Measurements from ENCODE around the gene NSD2. TPM values are rescaled to one million over a fixed set of nuclear protein-coding genes. Genes with fewer than 3 reads are reported as not detected.

Gene NSD2
- total and polyA plus RNA-seq, 4 experiments from 2014 or later, result 1.1 to 57.4 (median 33.2) TPM

DNA sequence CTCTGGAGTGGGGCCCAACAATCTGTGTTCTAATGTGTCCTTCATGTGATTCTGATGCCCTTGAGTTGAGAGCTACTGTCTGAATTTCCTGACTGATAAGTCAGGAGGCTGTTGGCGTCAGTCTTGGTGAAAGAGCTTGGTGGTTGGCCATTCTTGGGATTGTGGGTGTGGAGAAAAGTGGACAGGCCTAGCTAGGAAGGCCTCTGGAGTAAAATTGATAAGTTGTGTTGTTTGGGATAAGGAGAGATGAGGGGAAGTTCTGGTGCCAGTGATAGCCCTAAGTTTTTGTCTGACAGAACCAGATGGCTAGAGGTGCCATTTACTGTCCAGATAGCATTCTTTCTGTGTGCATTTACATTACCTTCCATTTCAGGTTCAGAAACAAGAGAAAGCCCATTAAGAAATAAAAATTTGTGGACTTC, 11.7 kb downstream of the NSD2 start:
- intact Hi-C loops (cut with micrococcal nuclease), result no loop called here
- ChIA-PET POLR2A (ENCODE audit: partially characterized antibody) (interaction anchor here (1.5 kb wide), 1 partner anchor 12 kb away, joined by 6 read pairs; the partner anchor contains the start of gene NSD2), CTCF (ENCODE audit: partially characterized antibody) (interaction anchor here (0.7 to 2.7 kb wide), 2 partner anchors 16 to 61 kb away, joined by 3 to 17 read pairs; no protein-coding TSS in a partner anchor)
- peaks cover 0 to 3% of the 10 kb centered on the region in 2 donors for H3K36me3 Mint-ChIP-seq
- Histone ChIP-seq H3K4me3 (ENCODE audit: low read length in 2 of 2) (no peak overlapping the region), H3K36me3 (ENCODE audit: insufficient read depth, low read length) (no peaks in the 10 kb centered on the region), H3K27me3 (ENCODE audit: insufficient read depth, low read length) (no peaks in the 10 kb centered on the region), H3K27ac (ENCODE audit: low read depth, low read length) (no peak overlapping the region), H3K9me3 (ENCODE audit: control insufficient read depth in 1 of 2, low read length in 2 of 2) (no peaks in the 10 kb centered on the region), H3K4me1 (ENCODE audit: insufficient read depth, low read length) (peaks cover 22% of the 10 kb centered on the region)
- H3K27ac Mint-ChIP-seq, result peak overlapping the region in 4 of 7 donors; percentile 18 to 53 (median 38)
- H3K27me3 Mint-ChIP-seq, result no peaks in the 10 kb centered on the region
- H3K4me1 Mint-ChIP-seq, result peaks cover 28 to 46% (median 38%) of the 10 kb centered on the region in 4 donors
- H3K4me3 Mint-ChIP-seq, result no peak overlapping the region
- DNase-seq, result no peak
- no peaks in the 10 kb centered on the region for H3K9me3 Mint-ChIP-seq

DNA sequence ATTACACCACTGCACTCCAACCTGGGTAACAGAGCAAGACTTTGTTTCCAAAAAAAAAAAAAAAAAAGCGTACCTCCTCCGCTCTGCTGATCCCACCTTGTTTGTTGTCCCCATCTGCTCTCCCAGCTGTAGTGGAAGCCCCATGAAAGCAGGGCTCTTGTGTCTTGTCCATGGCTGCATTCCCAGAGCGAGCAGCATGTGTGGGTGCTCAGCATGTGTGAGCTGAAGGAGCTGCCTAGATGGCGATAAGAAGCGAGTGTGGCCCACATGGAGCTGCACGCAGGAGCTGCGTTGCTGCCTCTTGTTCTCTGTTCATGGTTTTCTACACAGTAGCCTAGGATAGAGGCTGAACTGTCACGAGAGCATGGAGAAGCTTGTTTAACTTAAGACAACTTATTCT, 12.4 kb downstream of the NSD2 start:
- H3K27ac Mint-ChIP-seq, result peak overlapping the region in 2 of 7 donors; percentile 30 to 51

GRCh38 chr4:1885414-1885813, 14.2 kb downstream of the NSD2 start:
- no peak for DNase-seq
- ChIA-PET CTCF (ENCODE audit: partially characterized antibody) (interaction anchor here (1.3 to 6.4 kb wide), 2 partner anchors 15 to 192 kb away, joined by 3 to 57 read pairs; no protein-coding TSS in a partner anchor), POLR2A (ENCODE audit: partially characterized antibody) (no interaction called here)
- Mint-ChIP-seq H3K27me3 (no peaks in the 10 kb centered on the region), H3K4me3 (no peak overlapping the region), H3K4me1 (peaks cover 21 to 38% (median 27%) of the 10 kb centered on the region in 4 donors), H3K9me3 (no peaks in the 10 kb centered on the region), H3K27ac (peak overlapping the region in 5 of 7 donors; percentile 6 to 60 (median 53)), H3K36me3 (peaks cover 0 to 3% of the 10 kb centered on the region in 2 donors)
- Histone ChIP-seq H3K27me3 (ENCODE audit: insufficient read depth, low read length) (no peaks in the 10 kb centered on the region), H3K9me3 (ENCODE audit: control insufficient read depth in 1 of 2, low read length in 2 of 2) (no peaks in the 10 kb centered on the region), H3K27ac (ENCODE audit: low read depth, low read length) (no peak overlapping the region), H3K4me1 (ENCODE audit: insufficient read depth, low read length) (peaks cover 12% of the 10 kb centered on the region), H3K36me3 (ENCODE audit: insufficient read depth, low read length) (no peaks in the 10 kb centered on the region), H3K4me3 (ENCODE audit: low read length in 2 of 2) (no peak overlapping the region)
- intact Hi-C loops (cut with micrococcal nuclease), result no loop called here

More for the DNA sequence above, 12.4 kb downstream of the NSD2 start:
- ChIA-PET CTCF (ENCODE audit: partially characterized antibody) (interaction anchor here (0.7 to 2.7 kb wide), 2 partner anchors 15 to 61 kb away, joined by 3 to 17 read pairs; no protein-coding TSS in a partner anchor), POLR2A (ENCODE audit: partially characterized antibody) (interaction anchor here (1.5 kb wide), 1 partner anchor 13 kb away, joined by 6 read pairs; the partner anchor contains the start of gene NSD2)
- H3K27me3 ChIP-seq (ENCODE audit: insufficient read depth, low read length), result no peaks in the 10 kb centered on the region
- H3K27ac ChIP-seq (ENCODE audit: low read depth, low read length), result no peak overlapping the region
- H3K9me3 Mint-ChIP-seq, result no peaks in the 10 kb centered on the region
- H3K36me3 ChIP-seq (ENCODE audit: insufficient read depth, low read length), result no peaks in the 10 kb centered on the region
- no peaks in the 10 kb centered on the region for H3K27me3 Mint-ChIP-seq
- H3K4me1 ChIP-seq (ENCODE audit: insufficient read depth, low read length), result peaks cover 19% of the 10 kb centered on the region
- H3K36me3 Mint-ChIP-seq, result peaks cover 0 to 3% of the 10 kb centered on the region in 2 donors
- intact Hi-C loops (cut with micrococcal nuclease), result no loop called here
- H3K9me3 ChIP-seq (ENCODE audit: control insufficient read depth in 1 of 2, low read length in 2 of 2), result no peaks in the 10 kb centered on the region
- H3K4me3 Mint-ChIP-seq, result no peak overlapping the region
- peaks cover 24 to 45% (median 34%) of the 10 kb centered on the region in 4 donors for H3K4me1 Mint-ChIP-seq
- no peak for DNase-seq
- no peak overlapping the region for H3K4me3 ChIP-seq (ENCODE audit: low read length in 2 of 2)

DNA sequence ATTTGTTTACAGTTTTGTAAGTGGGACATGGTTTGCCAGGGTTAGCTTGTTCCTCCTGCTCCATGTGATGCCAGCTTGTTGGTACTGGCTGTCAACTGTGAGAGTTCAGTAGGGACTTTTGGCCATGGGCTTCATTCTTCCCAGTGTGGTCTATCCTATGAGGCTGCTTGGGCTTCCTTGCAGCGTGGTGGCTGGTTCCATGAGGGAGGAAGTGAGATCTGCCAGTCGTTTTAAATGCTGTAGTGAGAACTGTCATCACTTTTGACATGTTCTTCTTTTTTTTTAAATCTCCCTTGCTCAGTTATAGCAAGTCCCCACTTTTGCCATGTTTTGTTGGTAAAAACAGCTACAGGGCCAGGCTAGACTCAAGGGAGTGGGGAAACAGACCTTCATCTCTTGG, 15.9 kb downstream of the NSD2 start:
- no peaks in the 10 kb centered on the region for H3K9me3 ChIP-seq (ENCODE audit: control insufficient read depth in 1 of 2, low read length in 2 of 2)
- ChIA-PET CTCF (ENCODE audit: partially characterized antibody) (interaction anchor here (6.4 kb wide), 1 partner anchor 14 kb away, joined by 57 read pairs; no protein-coding TSS in a partner anchor), POLR2A (ENCODE audit: partially characterized antibody) (interaction anchor here (0.9 to 1.1 kb wide), 3 partner anchors 13 to 16 kb away, joined by 3 to 5 read pairs (median 4); partner anchors contain the start of gene NSD2)
- H3K27me3 ChIP-seq (ENCODE audit: insufficient read depth, low read length), result no peaks in the 10 kb centered on the region
- H3K4me3 ChIP-seq (ENCODE audit: low read length in 2 of 2), result no peak overlapping the region
- Mint-ChIP-seq H3K27ac (peak overlapping the region in 2 of 7 donors; percentile 46 to 70), H3K4me3 (no peak overlapping the region), H3K9me3 (no peaks in the 10 kb centered on the region), H3K27me3 (no peaks in the 10 kb centered on the region), H3K36me3 (peaks cover 0 to 5% of the 10 kb centered on the region in 2 donors), H3K4me1 (peaks cover 16 to 28% (median 21%) of the 10 kb centered on the region in 4 donors)
- intact Hi-C loops (cut with micrococcal nuclease), result no loop called here
- no peak for DNase-seq
- no peak overlapping the region for H3K27ac ChIP-seq (ENCODE audit: low read depth, low read length)
- H3K36me3 ChIP-seq (ENCODE audit: insufficient read depth, low read length), result no peaks in the 10 kb centered on the region
- peaks cover 6% of the 10 kb centered on the region for H3K4me1 ChIP-seq (ENCODE audit: insufficient read depth, low read length)

GRCh38 chr4:1890979-1891570, 19.9 kb downstream of the NSD2 start:
- Histone ChIP-seq H3K9me3 (ENCODE audit: control insufficient read depth in 1 of 2, low read length in 2 of 2) (no peaks in the 10 kb centered on the region), H3K36me3 (ENCODE audit: insufficient read depth, low read length) (no peaks in the 10 kb centered on the region), H3K4me1 (ENCODE audit: insufficient read depth, low read length) (no peaks in the 10 kb centered on the region), H3K27ac (ENCODE audit: low read depth, low read length) (no peak overlapping the region), H3K4me3 (ENCODE audit: low read length in 2 of 2) (no peak overlapping the region), H3K27me3 (ENCODE audit: insufficient read depth, low read length) (no peaks in the 10 kb centered on the region)
- DNase-seq, result no peak
- H3K4me1 Mint-ChIP-seq, result peaks cover 17 to 23% (median 21%) of the 10 kb centered on the region in 4 donors
- H3K27ac Mint-ChIP-seq, result peak overlapping the region in 1 of 7 donors; percentile 42
- H3K36me3 Mint-ChIP-seq, result peaks cover 0 to 10% of the 10 kb centered on the region in 2 donors
- H3K27me3 Mint-ChIP-seq, result no peaks in the 10 kb centered on the region
- CTCF ChIA-PET (ENCODE audit: partially characterized antibody), result interaction anchor here (6.4 kb wide), 1 partner anchor 10 kb away, joined by 57 read pairs; no protein-coding TSS in a partner anchor
- POLR2A ChIA-PET (ENCODE audit: partially characterized antibody), result no interaction called here
- H3K4me3 Mint-ChIP-seq, result no peak overlapping the region
- no peaks in the 10 kb centered on the region for H3K9me3 Mint-ChIP-seq
- intact Hi-C loops (cut with micrococcal nuclease), result no loop called here

DNA sequence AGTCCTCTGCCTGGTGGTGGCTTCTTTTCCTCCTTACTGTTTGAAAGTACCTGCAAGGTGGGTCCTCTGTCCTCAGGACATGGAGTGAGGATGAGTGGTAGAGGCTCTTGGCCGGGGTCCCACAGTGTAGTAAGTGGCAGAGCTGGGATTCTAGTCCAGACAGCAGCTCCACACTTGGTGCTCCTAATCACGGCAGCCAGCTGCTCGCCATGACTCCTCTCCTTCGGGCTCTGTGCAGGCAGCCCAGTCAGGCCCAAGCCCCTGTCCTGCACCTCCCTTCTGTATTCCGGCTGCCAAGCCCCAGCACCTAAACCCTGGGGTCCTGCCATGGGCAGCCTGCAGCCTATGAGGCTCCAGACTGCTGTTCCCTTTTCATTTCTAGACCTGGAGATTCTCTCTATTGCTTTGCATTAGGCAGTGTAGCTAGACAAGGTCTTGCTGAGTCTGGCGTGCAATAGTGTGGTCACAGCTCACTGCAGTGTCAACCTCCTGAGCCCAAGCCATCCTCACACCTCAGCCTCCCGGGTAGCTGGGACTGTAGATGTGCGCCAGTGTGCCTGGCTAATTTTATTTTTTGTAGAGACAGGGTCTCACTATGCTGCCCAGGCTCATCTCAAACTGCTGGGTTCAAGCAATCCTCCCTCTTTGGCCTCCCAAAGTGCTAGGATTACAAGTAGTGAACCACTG, 24.9 kb downstream of the NSD2 start:
- Histone ChIP-seq H3K4me1 (ENCODE audit: insufficient read depth, low read length) (peaks cover 6% of the 10 kb centered on the region), H3K4me3 (ENCODE audit: low read length in 2 of 2) (no peak overlapping the region), H3K9me3 (ENCODE audit: control insufficient read depth in 1 of 2, low read length in 2 of 2) (no peaks in the 10 kb centered on the region), H3K27me3 (ENCODE audit: insufficient read depth, low read length) (no peaks in the 10 kb centered on the region), H3K27ac (ENCODE audit: low read depth, low read length) (no peak overlapping the region), H3K36me3 (ENCODE audit: insufficient read depth, low read length) (peaks cover 4% of the 10 kb centered on the region)
- Mint-ChIP-seq H3K4me3 (no peak overlapping the region), H3K36me3 (peaks cover 6 to 12% of the 10 kb centered on the region in 2 donors), H3K9me3 (no peaks in the 10 kb centered on the region), H3K4me1 (peaks cover 14 to 21% (median 15%) of the 10 kb centered on the region in 4 donors), H3K27ac (peak overlapping the region in 2 of 7 donors; percentile 8 to 75), H3K27me3 (no peaks in the 10 kb centered on the region)
- POLR2A ChIA-PET (ENCODE audit: partially characterized antibody), result no interaction called here
- DNase-seq, result no peak
- intact Hi-C loops (cut with micrococcal nuclease), result no loop called here
- CTCF ChIA-PET (ENCODE audit: partially characterized antibody), result interaction anchor here (1.1 to 2.2 kb wide), 2 partner anchors 10 to 203 kb away, joined by 3 to 6 read pairs; no protein-coding TSS in a partner anchor

DNA sequence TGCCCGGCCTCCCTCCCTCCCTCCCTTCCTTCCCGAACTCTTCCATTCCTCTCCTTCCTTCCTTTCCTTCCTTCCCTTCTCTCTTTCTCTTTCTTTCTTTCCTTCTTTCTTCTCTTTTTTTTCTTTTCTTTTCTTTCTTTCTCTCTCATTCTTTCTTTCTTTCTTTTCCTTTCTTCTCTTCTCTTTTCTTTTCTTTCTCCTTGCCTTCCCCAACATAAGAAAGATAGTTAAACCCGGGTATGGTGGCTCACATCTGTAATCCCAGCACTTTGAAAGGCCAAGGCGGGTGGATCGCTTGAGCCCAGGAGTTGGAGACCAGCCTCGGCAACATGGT, 25.4 kb downstream of the NSD2 start:
- DNase-seq, result no peak
- intact Hi-C loops (cut with micrococcal nuclease), result no loop called here
- no peak overlapping the region for H3K27ac ChIP-seq (ENCODE audit: low read depth, low read length)
- H3K9me3 ChIP-seq (ENCODE audit: control insufficient read depth in 1 of 2, low read length in 2 of 2), result no peaks in the 10 kb centered on the region
- H3K9me3 Mint-ChIP-seq, result no peaks in the 10 kb centered on the region
- peaks cover 8 to 16% of the 10 kb centered on the region in 2 donors for H3K36me3 Mint-ChIP-seq
- CTCF ChIA-PET (ENCODE audit: partially characterized antibody), result interaction anchor here (2.2 to 6.6 kb wide), 3 partner anchors 10 to 203 kb away, joined by 6 to 160 read pairs (median 43); no protein-coding TSS in a partner anchor
- H3K36me3 ChIP-seq (ENCODE audit: insufficient read depth, low read length), result peaks cover 9% of the 10 kb centered on the region
- POLR2A ChIA-PET (ENCODE audit: partially characterized antibody), result no interaction called here
- no peaks in the 10 kb centered on the region for H3K27me3 ChIP-seq (ENCODE audit: insufficient read depth, low read length)
- H3K4me1 ChIP-seq (ENCODE audit: insufficient read depth, low read length), result peaks cover 6% of the 10 kb centered on the region
- H3K4me3 ChIP-seq (ENCODE audit: low read length in 2 of 2), result no peak overlapping the region
- H3K27me3 Mint-ChIP-seq, result no peaks in the 10 kb centered on the region
- H3K27ac Mint-ChIP-seq, result peak overlapping the region in 1 of 7 donors; percentile 5
- peaks cover 14 to 20% (median 15%) of the 10 kb centered on the region in 4 donors for H3K4me1 Mint-ChIP-seq
- H3K4me3 Mint-ChIP-seq, result no peak overlapping the region
